HG03521 (cell line): Measurements from ENCODE around the gene KRTAP10-6.
"Not testable (repeated sequence)": the region's sequence is repeated elsewhere in the genome, so short reads cannot be mapped to it uniquely, and the experiment has no call there.

Experiments used
- ATAC-seq: cut with Tn5 transposase; IDR thresholded peaks from one replicate; pipeline ENCODE4 v1.9.1; 2021; ENCODE audit warnings: mild to moderate bottlenecking, moderate library complexity; ENCODE audit not compliant: unreplicated experiment

The KRTAP10-6 gene, protein sequence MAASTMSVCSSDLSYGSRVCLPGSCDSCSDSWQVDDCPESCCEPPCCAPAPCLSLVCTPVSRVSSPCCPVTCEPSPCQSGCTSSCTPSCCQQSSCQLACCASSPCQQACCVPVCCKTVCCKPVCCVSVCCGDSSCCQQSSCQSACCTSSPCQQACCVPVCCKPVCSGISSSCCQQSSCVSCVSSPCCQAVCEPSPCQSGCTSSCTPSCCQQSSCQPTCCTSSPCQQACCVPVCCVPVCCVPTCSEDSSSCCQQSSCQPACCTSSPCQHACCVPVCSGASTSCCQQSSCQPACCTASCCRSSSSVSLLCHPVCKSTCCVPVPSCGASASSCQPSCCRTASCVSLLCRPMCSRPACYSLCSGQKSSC

DNA sequence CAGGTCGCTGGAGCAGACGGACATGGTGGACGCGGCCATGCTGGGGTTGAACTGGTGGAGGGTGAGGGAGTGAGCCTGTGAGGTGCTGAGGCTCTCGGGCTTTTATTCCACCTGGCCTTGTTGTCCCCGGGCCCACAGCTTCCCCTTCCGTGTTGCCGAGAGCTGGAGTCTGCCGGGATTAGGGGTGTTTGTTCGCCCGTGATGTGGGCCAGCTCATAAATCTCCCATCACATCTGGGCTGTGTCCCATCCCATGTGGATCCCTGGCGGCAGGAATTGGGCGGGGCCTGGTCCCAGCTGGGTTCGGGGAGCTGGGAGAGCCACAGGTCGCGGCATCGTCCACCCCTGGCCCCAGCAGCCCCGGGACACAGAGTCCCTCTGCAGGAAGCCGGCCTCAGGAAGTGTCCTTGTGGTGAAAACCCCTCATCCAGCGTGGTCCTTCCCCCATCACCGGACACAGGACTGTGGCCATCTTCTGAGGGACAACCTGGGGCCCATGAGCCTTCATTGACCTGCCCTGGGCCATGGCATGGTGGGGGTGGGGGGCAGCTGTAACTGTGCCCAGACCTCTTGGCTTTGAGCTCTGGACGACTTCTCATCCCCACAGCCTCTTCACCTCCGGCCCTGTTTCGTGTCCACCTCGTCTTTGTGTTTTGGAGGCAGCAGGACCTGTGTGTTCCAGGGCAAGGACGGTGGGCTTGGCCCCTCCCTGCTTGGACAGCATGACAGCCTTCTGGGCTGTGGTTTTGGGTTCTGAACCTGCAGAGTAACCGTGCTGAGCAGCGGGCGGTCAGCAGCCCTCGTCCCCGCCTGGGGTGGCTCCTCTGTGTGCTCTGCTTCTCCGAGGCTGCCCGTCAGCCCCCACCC lies at the start of gene KRTAP10-6:
KRTAP10-6 (minus strand) TSS at position 60 of the 866 bp plus-strand sequence; CDS start at position 39, 21 bp downstream.
- ATAC-seq, result no peak

DNA sequence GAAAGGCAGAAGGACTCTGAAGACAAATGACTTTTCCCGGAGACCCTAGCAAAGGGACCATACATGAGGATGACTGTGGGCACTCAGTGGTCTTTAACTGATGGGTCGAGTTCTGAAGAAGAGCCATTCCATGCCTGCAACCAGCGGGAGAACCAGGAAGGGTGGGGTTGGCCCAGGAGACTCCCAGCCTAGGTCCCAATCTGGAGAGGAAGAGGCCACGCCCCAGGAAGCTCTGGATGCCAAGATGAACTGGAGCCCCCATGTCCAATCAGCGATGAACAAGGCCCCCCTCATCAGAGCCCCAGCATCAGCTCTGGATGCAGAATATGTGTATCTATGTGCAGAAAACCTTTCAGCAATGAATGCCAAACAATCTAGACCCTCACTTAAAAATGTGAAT lies 48.5 kb upstream of the KRTAP10-6 start:
- ATAC-seq, result no peak

DNA sequence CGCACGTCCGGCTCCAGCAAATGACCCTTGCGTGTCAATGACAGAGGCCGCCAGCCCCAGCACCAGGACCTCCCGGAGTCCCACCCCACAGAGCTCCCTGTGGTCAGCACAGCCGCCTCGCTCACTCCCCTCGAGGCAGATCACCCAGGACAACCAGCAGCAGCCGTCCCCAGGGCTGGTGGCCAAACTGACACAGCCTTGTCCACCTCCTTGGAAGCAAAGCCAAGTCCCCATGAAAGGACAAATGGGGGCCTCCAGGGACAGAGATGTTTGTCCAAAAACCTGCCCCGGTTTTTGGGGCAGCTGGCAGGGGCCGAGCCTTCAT lies 47.0 kb upstream of the KRTAP10-6 start:
- no peak for ATAC-seq

DNA sequence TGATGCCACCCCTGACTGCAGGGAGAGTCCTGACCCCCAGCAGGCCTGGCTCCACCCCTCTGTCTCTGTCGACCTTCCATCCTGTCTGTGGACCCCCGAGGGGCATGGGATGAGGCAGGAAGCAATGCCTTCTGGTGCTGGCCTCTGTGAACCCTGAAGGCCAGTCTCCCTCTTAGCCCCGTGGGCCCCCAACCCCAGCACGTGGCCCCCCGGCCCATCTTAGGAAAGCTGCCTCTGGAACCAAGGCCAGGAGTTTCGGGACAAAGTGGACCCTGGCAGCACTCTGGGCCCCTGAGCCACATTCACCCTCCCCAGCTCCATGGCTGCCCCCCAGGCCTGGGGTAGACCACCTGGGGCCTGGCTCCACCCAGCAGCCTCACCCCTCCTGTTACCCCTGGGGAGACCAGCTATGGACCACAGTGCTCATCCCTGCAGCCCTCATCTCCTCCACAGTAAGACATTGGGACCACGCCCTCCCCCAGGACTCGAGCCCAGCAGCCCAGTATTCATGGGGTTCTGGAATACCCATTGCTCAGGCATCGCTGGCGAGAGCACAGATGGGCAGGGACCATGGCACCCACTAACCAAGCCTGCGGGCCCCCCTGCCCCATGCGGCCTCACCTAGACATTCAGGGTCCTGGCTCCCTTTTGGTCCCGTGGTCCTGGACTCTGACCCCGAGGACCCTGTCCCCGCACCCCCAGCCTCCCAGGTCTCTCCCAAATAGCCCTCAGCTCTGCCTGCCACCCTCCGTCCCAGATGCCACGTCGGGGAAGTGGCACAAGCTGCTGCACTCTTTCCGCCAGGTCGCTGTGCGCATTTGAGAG lies 46.4 kb upstream of the KRTAP10-6 start:
- not testable (repeated sequence) for ATAC-seq

DNA sequence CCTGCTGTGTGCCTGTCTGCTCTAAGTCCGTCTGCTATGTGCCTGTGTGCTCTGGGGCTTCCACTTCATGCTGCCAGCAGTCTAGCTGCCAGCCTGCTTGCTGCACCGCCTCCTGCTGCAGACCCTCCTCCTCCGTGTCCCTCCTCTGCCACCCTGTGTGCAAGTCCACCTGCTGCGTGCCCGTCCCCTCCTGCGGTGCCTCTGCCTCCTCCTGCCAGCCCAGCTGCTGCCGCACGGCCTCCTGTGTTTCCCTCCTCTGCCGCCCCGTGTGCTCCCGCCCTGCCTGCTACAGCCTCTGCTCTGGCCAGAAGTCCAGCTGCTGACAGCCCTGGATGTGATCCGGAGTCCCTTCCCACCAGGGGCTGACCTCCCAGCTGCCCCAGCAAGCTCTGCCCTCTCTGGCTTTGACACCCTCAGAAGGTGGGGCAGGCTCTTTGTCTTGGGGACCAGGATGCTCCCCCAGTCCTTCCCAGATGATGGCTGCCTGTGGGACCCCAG lies 45.6 kb upstream of the KRTAP10-6 start:
- ATAC-seq, result not testable (repeated sequence)

DNA sequence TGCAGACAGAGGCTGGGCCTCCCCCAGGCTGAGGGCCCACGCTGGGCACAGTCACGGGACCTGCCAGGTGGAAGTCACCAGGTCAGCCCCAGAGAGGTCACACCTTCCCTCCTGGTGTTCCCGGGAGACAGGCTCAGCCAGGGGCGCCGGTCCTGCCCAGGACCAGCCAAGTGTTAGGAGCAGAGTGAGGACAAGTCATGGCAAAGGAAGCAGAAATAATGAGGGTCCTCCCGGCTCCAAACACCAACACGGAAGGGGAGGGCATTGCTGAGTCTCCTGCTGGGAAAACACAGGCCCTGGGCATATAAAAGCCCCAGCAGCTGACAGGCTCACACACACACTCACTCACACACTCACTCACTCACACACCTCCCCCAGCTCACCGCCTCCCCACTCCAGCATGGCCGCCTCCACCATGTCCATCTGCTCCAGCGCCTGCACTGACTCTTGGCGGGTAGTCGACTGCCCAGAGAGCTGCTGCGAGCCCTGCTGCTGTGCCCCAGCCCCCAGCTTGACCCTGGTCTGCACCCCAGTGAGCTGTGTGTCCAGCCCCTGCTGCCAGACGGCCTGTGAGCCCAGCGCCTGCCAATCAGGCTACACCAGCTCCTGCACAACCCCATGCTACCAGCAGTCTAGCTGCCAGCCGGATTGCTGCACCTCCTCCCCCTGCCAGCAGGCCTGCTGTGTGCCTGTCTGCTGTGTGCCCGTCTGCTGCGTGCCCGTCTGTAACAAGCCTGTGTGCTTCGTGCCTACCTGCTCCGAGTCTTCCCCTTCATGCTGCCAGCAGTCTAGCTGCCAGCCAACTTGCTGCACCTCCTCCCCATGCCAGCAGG lies 44.9 kb upstream of the KRTAP10-6 start, which contains the start of gene KRTAP10-10:
KRTAP10-10 (plus strand) TSS at position 339 of the 833 bp plus-strand sequence; CDS start at position 401, 62 bp downstream.
- ATAC-seq, result no peak

DNA sequence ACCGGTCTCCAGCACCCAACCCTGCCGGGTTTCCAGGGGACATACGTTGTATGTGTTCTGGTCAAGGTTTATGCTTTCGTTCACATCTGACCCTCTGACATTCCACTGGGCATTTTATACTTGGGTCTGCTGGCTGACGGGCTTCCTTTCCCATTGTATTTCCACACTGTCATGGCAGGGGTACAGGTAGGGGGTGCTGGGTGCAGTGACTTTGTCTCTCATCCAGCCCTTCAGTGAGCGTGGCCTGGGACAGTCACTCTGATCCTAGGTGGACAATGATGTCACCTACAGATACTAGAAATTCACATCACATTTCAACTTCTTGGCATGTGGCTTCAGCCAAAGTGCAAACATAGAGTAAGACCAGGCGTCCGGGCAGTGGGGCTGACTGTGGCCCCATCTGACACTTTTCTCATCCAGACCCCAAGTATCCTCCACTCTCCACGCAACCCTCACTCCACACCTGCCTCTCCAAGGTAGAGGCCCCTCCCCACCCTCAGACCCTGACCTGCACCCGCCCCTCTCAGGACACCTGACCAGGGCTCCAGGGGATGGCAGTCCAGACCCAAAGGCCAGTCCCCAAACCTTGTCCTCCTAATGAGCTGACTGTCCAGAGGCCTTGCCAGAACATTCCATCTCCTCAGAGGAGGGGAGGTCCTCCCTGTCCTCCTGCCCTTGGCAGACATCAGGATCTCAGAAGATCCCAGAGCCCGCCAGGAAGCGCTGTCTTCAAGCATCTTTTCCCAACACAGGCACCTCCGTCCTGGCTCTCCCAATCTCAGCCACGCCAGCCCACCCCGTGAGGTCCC lies 44.1 kb upstream of the KRTAP10-6 start:
- ATAC-seq, result no peak

DNA sequence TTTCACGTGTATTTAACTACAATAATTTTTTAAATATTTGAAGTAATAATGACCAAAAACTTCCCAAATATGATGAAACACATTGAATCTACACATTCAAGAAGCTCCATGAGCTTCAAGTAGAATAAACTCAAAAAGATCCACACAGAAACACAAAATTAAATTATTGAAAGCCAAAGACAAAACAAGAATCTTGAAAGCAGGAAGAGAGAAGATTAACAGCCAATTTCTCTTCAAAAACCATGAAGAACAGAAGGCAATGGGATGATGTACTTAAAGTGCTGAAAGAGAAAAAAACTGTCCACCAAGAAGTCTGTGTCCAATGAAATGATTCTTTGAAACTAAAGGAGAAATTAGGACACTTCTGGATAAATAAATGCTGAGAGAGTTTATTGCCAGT lies 39.8 kb upstream of the KRTAP10-6 start:
- ATAC-seq, result no peak

DNA sequence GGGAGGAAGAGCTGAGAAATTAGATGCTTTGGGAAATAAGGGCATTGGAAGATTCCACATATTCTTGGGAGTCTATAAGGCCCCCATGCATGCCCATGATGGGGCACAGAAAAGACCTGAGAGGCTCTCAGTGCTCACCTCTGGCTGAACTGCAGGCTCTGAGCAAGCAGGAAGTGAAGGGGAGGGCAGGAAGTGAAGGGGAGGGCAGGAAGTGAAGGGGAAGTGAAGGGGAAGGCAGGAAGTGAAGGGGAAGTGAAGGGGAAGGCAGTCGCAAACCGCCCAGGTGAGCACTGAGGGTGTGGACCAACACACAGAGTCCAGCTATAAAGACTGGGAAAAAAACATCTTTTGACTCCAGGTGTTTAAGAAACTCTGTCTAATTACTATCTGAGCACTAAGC lies 38.1 kb upstream of the KRTAP10-6 start:
- ATAC-seq, result no peak

DNA sequence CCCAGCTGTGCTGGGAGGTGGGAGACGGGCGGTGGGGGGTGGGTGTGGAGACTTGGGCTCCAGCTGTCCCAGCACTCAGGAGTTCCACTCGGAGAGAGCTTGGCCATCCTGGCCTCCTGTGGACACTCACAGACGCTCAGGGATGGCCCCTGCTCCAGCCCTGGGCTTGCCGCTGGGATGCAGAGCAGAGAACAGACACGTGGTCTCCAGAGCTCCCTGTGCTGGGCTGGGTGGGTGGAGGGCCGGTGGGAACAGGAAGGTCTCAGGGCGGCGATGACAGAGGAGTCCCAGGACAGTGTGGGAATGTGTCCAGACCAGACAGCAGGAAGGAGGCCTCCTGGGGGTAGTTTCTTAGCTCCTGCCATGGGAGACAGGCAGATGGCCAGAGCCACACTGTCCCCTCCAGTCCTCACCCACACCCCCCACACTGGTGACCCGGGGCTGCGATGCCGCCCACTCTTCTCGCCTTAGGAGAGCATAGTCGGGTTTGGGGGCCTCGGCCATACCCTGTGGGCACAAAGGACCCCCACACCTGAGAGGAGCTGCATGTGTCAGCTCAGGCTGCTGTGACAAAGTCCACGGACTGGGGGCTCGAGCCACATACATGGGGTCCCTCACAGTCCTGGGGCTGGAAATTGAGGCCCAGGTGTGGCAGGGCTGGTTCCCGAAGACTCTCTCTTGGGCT lies 36.5 kb upstream of the KRTAP10-6 start:
- ATAC-seq, result no peak

DNA sequence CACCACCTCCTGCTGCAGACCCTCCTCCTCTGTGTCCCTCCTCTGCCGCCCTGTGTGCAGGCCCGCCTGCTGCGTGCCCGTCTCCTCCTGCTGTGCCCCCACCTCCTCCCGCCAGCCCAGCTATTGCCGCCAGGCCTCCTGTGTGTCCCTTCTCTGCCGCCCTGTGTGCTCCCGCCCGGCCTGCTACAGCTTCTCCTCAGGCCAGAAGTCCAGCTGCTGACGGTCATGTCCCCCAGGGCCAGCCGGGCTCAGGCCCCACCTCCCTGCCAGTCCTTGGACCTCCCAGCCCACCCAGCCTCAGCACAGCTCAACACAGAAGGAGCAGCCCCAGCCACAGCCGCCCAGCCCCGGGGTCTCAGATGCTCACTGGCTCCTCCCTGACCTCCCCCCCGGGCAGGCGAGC lies 35.5 kb upstream of the KRTAP10-6 start:
- ATAC-seq, result not testable (repeated sequence)

DNA sequence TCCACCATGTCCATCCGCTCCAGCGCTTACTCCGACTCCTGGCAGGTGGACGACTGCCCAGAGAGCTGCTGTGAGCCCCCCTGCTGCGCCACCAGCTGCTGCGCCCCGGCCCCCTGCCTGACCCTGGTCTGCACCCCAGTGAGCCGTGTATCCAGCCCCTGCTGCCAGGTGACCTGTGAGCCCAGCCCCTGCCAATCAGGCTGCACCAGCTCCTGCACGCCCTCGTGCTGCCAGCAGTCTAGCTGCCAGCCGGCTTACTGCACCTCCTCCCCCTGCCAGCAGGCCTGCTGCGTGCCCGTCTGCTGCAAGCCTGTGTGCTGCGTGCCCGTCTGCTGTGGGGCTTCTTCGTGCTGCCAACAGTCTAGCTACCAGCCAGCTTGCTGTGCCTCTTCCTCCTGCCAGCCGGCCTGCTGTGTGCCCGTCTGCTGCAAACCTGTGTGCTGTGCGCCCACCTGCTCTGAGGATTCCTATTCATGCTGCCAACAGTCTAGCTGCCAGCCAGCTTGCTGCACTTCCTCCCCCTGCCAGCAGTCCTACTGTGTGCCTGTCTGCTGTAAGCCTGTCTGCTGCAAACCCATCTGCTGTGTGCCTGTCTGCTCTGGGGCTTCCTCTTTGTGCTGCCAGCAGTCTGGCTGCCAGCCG lies 35.0 kb upstream of the KRTAP10-6 start:
- ATAC-seq, result not testable (repeated sequence)

DNA sequence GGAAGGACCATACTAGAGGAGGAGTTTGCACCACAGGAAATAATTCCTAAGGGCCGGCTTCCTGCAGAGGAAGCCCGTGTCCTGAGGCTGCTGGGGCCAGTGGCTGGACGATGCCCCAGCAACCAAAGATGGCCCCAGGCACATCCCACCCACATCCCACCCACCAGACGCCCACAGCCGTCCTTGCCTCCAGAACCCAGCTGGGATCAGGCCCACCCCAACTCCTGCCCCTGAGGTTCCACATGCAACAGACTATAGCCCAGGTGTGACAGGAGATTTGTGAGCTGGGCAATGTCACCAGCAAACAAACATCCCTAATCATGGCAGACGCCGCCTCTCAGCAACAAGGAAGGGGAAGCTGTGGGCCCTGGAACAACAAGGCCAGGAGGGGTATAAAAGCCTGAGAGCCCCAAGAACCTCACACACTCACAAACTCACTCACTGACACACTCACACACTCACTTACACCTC lies 34.4 kb upstream of the KRTAP10-6 start, which contains the start of gene KRTAP10-9:
KRTAP10-9 (plus strand) TSS at position 421 of the 471 bp plus-strand sequence. CDS start 79 bp downstream, outside the sequence.
- ATAC-seq, result no peak

DNA sequence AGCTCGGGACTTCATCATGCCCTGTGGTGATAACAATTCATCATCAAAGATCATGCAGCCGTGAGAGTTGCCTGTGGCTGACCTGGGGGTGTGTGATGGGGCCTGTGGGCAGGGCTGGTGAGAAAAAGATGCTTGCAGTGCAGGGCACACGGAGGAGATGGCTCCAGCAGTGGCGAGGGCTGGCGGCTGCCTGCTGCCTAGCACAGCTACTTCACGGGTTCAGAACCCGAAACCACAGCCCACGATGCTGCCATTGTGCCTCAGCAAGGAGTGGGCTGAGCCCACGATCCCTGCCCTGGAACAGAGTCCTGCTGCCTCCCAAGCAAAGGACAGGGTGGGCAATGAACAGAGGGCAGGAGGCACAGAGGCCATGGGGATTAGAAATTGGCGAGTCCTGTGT lies 34.0 kb upstream of the KRTAP10-6 start:
- ATAC-seq, result no peak

DNA sequence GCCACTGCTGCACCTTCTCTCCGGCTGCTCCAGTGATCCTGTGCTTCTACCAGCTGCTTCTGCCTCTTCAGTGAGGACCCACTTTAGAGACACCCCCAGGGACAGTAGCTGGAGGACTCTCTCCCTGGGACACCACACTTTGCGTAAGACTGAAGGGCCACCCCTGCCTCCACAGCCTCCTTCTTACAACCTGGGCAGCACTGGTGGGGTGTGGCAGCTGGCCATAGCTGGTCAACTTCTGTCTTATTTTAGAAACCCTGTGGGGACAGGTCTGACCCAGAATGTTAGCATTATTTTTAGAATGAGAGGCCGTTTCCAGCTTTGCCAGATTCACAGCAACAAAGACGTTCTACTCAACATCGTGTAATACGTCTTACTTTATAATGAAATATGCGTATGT lies 33.5 kb upstream of the KRTAP10-6 start:
- no peak for ATAC-seq

DNA sequence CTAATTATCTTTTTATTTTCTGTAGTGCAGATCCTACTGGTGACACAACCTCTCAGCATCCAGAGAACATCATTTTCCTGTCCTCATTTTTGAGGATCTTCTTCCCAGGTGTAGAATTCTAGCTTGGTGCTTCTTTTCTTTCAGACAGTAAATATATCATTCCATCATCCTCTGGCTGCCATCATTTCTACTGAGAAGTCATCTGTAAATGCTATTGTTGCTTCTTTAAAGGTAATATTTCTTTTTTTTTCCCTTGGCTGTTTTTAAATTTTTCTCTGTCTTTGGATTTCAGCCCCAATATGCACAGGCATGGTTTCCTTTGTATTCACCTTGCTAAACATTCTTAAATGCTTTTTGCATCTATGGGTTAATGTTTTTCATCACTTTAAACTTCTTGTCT lies 31.3 kb upstream of the KRTAP10-6 start:
- ATAC-seq, result no peak

DNA sequence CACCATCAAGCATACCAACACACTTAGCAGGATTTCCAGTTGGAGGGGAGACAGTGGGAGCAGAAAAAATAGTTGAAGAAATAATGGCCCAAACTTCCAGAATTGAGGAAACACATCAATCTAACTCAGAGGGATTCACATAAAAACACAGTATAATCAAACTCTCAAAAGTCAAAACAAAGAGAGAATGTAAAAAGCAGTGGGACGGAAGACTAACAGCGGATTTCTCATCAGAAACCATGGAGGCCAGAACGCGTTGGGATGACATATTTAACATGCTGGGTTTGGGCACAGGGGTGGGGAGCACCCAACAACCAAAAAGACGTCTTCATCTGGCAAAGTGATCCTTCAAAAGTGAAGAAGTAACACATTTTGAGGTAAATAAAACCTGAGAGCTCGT lies 27.6 kb upstream of the KRTAP10-6 start:
- no peak for ATAC-seq

DNA sequence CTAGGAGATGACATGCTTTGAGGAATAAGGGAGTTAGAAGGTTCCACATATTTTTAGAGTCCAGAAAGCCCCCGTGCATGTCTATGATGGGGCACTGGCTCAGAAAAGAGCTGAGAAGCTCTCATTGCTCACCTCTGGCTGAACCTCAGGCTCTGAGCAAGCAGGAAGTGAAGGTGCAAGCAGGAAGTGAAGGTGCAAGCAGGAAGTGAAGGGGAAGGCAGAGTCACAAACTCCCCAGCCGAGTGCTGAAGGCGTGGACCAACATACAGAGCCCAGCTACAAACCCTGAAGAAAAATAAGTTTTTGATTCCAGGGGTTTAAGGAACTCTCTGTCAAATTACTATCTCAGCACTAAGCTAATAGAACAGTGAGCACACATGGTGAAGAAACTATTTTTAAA lies 26.6 kb upstream of the KRTAP10-6 start:
- ATAC-seq, result no peak
